HEK293 (cell line): ENCODE measurements around the gene NPFF.

ENCODE experiments used
- CTCF ChIA-PET: fragments of 350-600 bp; formaldehyde crosslinking; extraction: SDS; loops from one replicate; lab custom pipeline; 2021; ENCODE audit warnings: antibody characterized with exemption; lab: Yijun Ruan, JAX
- POLR2A ChIA-PET: fragments of 300-600 bp; formaldehyde crosslinking; extraction: SDS; loops from one replicate; lab custom pipeline; 2020; ENCODE audit warnings: antibody characterized with exemption, inconsistent platforms; lab: Yijun Ruan, JAX
- H3K27ac ChIP-seq: fragments of 200-500 bp; sonication (Bioruptor generic); 2 replicates; pipeline ENCODE4 v1.5.1; 2014; ENCODE audit warnings: low read depth, low read length, control low read depth, inconsistent platforms; ENCODE audit errors: extremely low read depth
- H3K36me3 ChIP-seq, 2 experiments: fragments of 200-500 bp in 1 of 2; sonication (Bioruptor generic) in 1 of 2; 1 replicate in 1 of 2; 2 replicates in 1 of 2; pipeline ENCODE4 v1.5.1; 2014 to 2017; ENCODE audit warnings: inconsistent platforms in 2 of 2, low read length in 2 of 2; ENCODE audit not compliant: control insufficient read depth in 2 of 2, insufficient read depth in 1 of 2
- H3K4me1 ChIP-seq: fragments of 200-500 bp; sonication (Bioruptor generic); 2 replicates; pipeline ENCODE4 v1.5.1; 2014; ENCODE audit warnings: mild to moderate bottlenecking, low read length, inconsistent platforms; ENCODE audit not compliant: control insufficient read depth, insufficient read depth
- H3K4me3 ChIP-seq: 2 replicates; pipeline ENCODE4 v1.5.1; 2011; ENCODE audit warnings: low read depth, mild to moderate bottlenecking, control low read depth, low read length, moderate library complexity
- H3K9me3 ChIP-seq: fragments of 200-500 bp; sonication (Bioruptor generic); 2 replicates; pipeline ENCODE4 v1.5.1; 2014; ENCODE audit warnings: low read depth, low read length, inconsistent platforms; ENCODE audit not compliant: control insufficient read depth, insufficient read depth
- BCL11A ChIP-seq: fragments of 450-650 bp; formaldehyde crosslinking; IDR thresholded peaks from 2 replicates; pipeline ENCODE4 v1.5.1; 2016; ENCODE audit warnings: low read depth, missing biosample characterization, missing genetic modification characterization
- BCL11B ChIP-seq: fragments of 450-650 bp; formaldehyde crosslinking; IDR thresholded peaks from 2 replicates; pipeline ENCODE4 v1.5.1; 2016; ENCODE audit warnings: low read depth, missing biosample characterization, missing genetic modification characterization
- EGR2 ChIP-seq: fragments of 450-650 bp; formaldehyde crosslinking; IDR thresholded peaks from 2 replicates; pipeline ENCODE4 v1.5.1; 2016; ENCODE audit warnings: low read depth, missing biosample characterization, missing genetic modification characterization
- HOXD13 ChIP-seq: sonication (generic); formaldehyde crosslinking; IDR thresholded peaks from 2 replicates; pipeline ENCODE4 v1.8.0; 2022; ENCODE audit warnings: missing genetic modification reagents, borderline replicate concordance
- KLF9 ChIP-seq: fragments of 450-650 bp; formaldehyde crosslinking; IDR thresholded peaks from 2 replicates; pipeline ENCODE4 v1.5.1; 2016; ENCODE audit warnings: missing biosample characterization, missing genetic modification characterization, low read depth
- OSR2 ChIP-seq: fragments of 450-650 bp; formaldehyde crosslinking; IDR thresholded peaks from 2 replicates; pipeline ENCODE4 v1.5.1; 2016; ENCODE audit warnings: missing biosample characterization, missing genetic modification characterization
- PRDM1 ChIP-seq: fragments of 450-650 bp; formaldehyde crosslinking; IDR thresholded peaks from 2 replicates; pipeline ENCODE4; 2016; ENCODE audit warnings: missing biosample characterization, missing genetic modification characterization
- SP3 ChIP-seq: fragments of 450-650 bp; formaldehyde crosslinking; IDR thresholded peaks from 2 replicates; pipeline ENCODE4 v1.5.1; 2016; ENCODE audit warnings: missing biosample characterization, missing genetic modification characterization
- ZNF169 ChIP-seq: fragments of 450-650 bp; formaldehyde crosslinking; IDR thresholded peaks from 2 replicates; pipeline ENCODE4 v1.5.1; 2016; ENCODE audit warnings: missing biosample characterization, missing genetic modification characterization
- ZNF274 ChIP-seq, 2 experiments: fragments of 200-500 bp in 1 of 2; fragments of 450-650 bp in 1 of 2; sonication (Bioruptor generic) in 1 of 2; formaldehyde crosslinking in 1 of 2; IDR thresholded peaks; 2 replicates each; pipeline versions ENCODE4 v1.5.1 to v1.6.1; 2014 to 2016; ENCODE audit warnings: borderline replicate concordance in 1 of 2, inconsistent platforms in 1 of 2, low read length in 1 of 2, missing biosample characterization in 1 of 2, missing genetic modification characterization in 1 of 2
- ZNF394 ChIP-seq: fragments of 450-650 bp; formaldehyde crosslinking; IDR thresholded peaks from 2 replicates; pipeline ENCODE4 v1.5.1; 2016; ENCODE audit warnings: missing biosample characterization, missing genetic modification characterization, mild to moderate bottlenecking, moderate library complexity, borderline replicate concordance
- ZNF624 ChIP-seq: fragments of 450-650 bp; formaldehyde crosslinking; IDR thresholded peaks from 2 replicates; pipeline ENCODE4 v1.5.1; 2017; ENCODE audit warnings: missing biosample characterization, missing genetic modification characterization
- ZNF747 ChIP-seq: fragments of 450-650 bp; formaldehyde crosslinking; IDR thresholded peaks from 2 replicates; pipeline ENCODE4 v1.5.1; 2016; ENCODE audit warnings: missing biosample characterization, missing genetic modification characterization
- ZNF776 ChIP-seq: fragments of 450-650 bp; formaldehyde crosslinking; IDR thresholded peaks from 2 replicates; pipeline ENCODE4 v1.5.0; 2017; ENCODE audit warnings: missing biosample characterization, missing genetic modification characterization, borderline replicate concordance
- TF ChIP-seq, protein P1 (sequence below): fragments of 450-650 bp; formaldehyde crosslinking; IDR thresholded peaks from 2 replicates; pipeline ENCODE4 v1.5.1; 2016; ENCODE audit warnings: missing biosample characterization, missing genetic modification characterization
- TF ChIP-seq, protein P2 (sequence below): fragments of 450-650 bp; formaldehyde crosslinking; IDR thresholded peaks from 2 replicates; pipeline ENCODE4 v1.5.1; 2016; ENCODE audit warnings: missing biosample characterization, missing genetic modification characterization
- TF ChIP-seq, protein P3 (sequence below): IDR thresholded peaks from 2 replicates; pipeline ENCODE4 v1.6.1; 2011; ENCODE audit warnings: mild to moderate bottlenecking, low read depth, low read length, borderline replicate concordance
- TF ChIP-seq, protein P4 (sequence below): fragments of 450-650 bp; formaldehyde crosslinking; IDR thresholded peaks from 2 replicates; pipeline ENCODE4 v1.5.1; 2017; ENCODE audit warnings: missing biosample characterization, missing genetic modification characterization
- TF ChIP-seq, protein P5 (sequence below): fragments of 450-650 bp; formaldehyde crosslinking; IDR thresholded peaks from 2 replicates; pipeline ENCODE4 v1.5.1; 2017; ENCODE audit warnings: missing biosample characterization, missing genetic modification characterization
- TF ChIP-seq, protein P6 (sequence below): fragments of 450-650 bp; formaldehyde crosslinking; IDR thresholded peaks from 2 replicates; pipeline ENCODE4 v1.5.1; 2016; ENCODE audit warnings: missing biosample characterization, missing genetic modification characterization, borderline replicate concordance
- TF ChIP-seq, protein P7 (sequence below): fragments of 450-650 bp; formaldehyde crosslinking; conservative IDR thresholded peaks from 2 replicates; pipeline ENCODE4 v1.5.1; 2016; ENCODE audit warnings: low read depth, missing biosample characterization, missing genetic modification characterization

The NPFF gene

DNA sequence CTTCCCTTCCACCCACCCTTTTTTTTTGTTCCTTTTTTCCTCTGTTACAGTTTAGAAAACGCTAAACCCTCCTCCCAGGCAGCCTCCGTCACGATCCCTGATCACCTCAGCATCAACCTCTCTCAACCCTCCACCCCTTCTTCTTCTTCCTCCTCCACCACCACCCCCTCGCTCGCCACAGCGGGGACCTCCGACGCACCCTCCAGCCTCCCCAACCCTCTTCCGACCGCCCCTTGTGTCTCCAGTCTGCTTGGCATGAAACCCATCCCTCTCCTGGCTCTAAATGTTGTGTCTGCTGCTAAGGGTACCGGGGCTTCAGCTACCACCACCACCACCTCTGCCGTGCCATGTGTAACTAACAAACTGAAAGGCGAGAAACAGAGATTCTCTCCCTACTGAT, 32.5 kb downstream of the NPFF start:
- H3K9me3 ChIP-seq, result no peaks in the 10 kb centered on the region
- H3K4me1 ChIP-seq, result no peaks in the 10 kb centered on the region
- H3K4me3 ChIP-seq, result no peak overlapping the region
- ChIA-PET POLR2A (interaction anchor here (0.6 to 4.1 kb wide), 7 partner anchors 9 to 87 kb away, joined by 3 to 23 read pairs (median 3); partner anchors contain the start of gene TARBP2), CTCF (interaction anchor here (0.5 to 4.6 kb wide), 8 partner anchors 15 to 207 kb away, joined by 3 to 25 read pairs (median 4); partner anchors contain the start of gene AAAS)
- peaks cover 93 to 98% of the 10 kb centered on the region in 2 experiments for H3K36me3 ChIP-seq
- H3K27ac ChIP-seq, result no peak overlapping the region; the same call in 1 of the 2 replicates
- TF ChIP-seq, protein P1, sequence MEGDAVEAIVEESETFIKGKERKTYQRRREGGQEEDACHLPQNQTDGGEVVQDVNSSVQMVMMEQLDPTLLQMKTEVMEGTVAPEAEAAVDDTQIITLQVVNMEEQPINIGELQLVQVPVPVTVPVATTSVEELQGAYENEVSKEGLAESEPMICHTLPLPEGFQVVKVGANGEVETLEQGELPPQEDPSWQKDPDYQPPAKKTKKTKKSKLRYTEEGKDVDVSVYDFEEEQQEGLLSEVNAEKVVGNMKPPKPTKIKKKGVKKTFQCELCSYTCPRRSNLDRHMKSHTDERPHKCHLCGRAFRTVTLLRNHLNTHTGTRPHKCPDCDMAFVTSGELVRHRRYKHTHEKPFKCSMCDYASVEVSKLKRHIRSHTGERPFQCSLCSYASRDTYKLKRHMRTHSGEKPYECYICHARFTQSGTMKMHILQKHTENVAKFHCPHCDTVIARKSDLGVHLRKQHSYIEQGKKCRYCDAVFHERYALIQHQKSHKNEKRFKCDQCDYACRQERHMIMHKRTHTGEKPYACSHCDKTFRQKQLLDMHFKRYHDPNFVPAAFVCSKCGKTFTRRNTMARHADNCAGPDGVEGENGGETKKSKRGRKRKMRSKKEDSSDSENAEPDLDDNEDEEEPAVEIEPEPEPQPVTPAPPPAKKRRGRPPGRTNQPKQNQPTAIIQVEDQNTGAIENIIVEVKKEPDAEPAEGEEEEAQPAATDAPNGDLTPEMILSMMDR (tag by site-specific recombination), result no peak
- TF ChIP-seq ZNF776 (tag by site-specific recombination) (no peak), HOXD13 (no peak), ZNF274 (IDR thresholded peaks at IDR 0.05; ENCODE audit: low read length) (no peak), ZNF274 (tag by site-specific recombination; IDR thresholded peaks at IDR 0.05; ENCODE audit: borderline replicate concordance) (no peak), BCL11B (tag by site-specific recombination) (no peak), BCL11A (tag by site-specific recombination) (no peak), KLF9 (tag by site-specific recombination) (no peak), ZNF624 (no peak), EGR2 (tag by site-specific recombination) (peak; percentile 95), PRDM1 (tag by site-specific recombination) (no peak), SP3 (tag by site-specific recombination) (no peak), OSR2 (no peak), ZNF747 (tag by site-specific recombination) (no peak), ZNF394 (tag by site-specific recombination) (no peak), ZNF169 (tag by site-specific recombination) (no peak)
- TF ChIP-seq, protein P2, sequence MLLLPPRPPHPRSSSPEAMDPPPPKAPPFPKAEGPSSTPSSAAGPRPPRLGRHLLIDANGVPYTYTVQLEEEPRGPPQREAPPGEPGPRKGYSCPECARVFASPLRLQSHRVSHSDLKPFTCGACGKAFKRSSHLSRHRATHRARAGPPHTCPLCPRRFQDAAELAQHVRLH (tag by site-specific recombination), result no peak
- TF ChIP-seq, protein P3, sequence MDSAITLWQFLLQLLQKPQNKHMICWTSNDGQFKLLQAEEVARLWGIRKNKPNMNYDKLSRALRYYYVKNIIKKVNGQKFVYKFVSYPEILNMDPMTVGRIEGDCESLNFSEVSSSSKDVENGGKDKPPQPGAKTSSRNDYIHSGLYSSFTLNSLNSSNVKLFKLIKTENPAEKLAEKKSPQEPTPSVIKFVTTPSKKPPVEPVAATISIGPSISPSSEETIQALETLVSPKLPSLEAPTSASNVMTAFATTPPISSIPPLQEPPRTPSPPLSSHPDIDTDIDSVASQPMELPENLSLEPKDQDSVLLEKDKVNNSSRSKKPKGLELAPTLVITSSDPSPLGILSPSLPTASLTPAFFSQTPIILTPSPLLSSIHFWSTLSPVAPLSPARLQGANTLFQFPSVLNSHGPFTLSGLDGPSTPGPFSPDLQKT, result no peak
- TF ChIP-seq, protein P4, sequence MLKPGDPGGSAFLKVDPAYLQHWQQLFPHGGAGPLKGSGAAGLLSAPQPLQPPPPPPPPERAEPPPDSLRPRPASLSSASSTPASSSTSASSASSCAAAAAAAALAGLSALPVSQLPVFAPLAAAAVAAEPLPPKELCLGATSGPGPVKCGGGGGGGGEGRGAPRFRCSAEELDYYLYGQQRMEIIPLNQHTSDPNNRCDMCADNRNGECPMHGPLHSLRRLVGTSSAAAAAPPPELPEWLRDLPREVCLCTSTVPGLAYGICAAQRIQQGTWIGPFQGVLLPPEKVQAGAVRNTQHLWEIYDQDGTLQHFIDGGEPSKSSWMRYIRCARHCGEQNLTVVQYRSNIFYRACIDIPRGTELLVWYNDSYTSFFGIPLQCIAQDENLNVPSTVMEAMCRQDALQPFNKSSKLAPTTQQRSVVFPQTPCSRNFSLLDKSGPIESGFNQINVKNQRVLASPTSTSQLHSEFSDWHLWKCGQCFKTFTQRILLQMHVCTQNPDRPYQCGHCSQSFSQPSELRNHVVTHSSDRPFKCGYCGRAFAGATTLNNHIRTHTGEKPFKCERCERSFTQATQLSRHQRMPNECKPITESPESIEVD (tag by site-specific recombination), result no peak
- TF ChIP-seq, protein P5, sequence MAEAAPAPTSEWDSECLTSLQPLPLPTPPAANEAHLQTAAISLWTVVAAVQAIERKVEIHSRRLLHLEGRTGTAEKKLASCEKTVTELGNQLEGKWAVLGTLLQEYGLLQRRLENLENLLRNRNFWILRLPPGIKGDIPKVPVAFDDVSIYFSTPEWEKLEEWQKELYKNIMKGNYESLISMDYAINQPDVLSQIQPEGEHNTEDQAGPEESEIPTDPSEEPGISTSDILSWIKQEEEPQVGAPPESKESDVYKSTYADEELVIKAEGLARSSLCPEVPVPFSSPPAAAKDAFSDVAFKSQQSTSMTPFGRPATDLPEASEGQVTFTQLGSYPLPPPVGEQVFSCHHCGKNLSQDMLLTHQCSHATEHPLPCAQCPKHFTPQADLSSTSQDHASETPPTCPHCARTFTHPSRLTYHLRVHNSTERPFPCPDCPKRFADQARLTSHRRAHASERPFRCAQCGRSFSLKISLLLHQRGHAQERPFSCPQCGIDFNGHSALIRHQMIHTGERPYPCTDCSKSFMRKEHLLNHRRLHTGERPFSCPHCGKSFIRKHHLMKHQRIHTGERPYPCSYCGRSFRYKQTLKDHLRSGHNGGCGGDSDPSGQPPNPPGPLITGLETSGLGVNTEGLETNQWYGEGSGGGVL (tag by site-specific recombination), result no peak
- TF ChIP-seq, protein P6, sequence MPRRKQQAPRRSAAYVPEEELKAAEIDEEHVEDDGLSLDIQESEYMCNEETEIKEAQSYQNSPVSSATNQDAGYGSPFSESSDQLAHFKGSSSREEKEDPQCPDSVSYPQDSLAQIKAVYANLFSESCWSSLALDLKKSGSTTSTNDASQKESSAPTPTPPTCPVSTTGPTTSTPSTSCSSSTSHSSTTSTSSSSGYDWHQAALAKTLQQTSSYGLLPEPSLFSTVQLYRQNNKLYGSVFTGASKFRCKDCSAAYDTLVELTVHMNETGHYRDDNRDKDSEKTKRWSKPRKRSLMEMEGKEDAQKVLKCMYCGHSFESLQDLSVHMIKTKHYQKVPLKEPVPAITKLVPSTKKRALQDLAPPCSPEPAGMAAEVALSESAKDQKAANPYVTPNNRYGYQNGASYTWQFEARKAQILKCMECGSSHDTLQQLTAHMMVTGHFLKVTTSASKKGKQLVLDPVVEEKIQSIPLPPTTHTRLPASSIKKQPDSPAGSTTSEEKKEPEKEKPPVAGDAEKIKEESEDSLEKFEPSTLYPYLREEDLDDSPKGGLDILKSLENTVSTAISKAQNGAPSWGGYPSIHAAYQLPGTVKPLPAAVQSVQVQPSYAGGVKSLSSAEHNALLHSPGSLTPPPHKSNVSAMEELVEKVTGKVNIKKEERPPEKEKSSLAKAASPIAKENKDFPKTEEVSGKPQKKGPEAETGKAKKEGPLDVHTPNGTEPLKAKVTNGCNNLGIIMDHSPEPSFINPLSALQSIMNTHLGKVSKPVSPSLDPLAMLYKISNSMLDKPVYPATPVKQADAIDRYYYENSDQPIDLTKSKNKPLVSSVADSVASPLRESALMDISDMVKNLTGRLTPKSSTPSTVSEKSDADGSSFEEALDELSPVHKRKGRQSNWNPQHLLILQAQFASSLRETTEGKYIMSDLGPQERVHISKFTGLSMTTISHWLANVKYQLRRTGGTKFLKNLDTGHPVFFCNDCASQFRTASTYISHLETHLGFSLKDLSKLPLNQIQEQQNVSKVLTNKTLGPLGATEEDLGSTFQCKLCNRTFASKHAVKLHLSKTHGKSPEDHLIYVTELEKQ (tag by site-specific recombination), result no peak
- TF ChIP-seq, protein P7, sequence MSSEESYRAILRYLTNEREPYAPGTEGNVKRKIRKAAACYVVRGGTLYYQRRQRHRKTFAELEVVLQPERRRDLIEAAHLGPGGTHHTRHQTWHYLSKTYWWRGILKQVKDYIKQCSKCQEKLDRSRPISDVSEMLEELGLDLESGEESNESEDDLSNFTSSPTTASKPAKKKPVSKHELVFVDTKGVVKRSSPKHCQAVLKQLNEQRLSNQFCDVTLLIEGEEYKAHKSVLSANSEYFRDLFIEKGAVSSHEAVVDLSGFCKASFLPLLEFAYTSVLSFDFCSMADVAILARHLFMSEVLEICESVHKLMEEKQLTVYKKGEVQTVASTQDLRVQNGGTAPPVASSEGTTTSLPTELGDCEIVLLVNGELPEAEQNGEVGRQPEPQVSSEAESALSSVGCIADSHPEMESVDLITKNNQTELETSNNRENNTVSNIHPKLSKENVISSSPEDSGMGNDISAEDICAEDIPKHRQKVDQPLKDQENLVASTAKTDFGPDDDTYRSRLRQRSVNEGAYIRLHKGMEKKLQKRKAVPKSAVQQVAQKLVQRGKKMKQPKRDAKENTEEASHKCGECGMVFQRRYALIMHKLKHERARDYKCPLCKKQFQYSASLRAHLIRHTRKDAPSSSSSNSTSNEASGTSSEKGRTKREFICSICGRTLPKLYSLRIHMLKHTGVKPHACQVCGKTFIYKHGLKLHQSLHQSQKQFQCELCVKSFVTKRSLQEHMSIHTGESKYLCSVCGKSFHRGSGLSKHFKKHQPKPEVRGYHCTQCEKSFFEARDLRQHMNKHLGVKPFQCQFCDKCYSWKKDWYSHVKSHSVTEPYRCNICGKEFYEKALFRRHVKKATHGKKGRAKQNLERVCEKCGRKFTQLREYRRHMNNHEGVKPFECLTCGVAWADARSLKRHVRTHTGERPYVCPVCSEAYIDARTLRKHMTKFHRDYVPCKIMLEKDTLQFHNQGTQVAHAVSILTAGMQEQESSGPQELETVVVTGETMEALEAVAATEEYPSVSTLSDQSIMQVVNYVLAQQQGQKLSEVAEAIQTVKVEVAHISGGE (tag by site-specific recombination), result no peak
